ENCODE measurements around the gene RNF113B.

RNF113B gene

GRCh38 chr13:98133946-98134345, 43.1 kb downstream of the RNF113B start:
- no peak for TF ChIP-seq CTCF (IDR thresholded peaks at IDR 0.05; ENCODE audit: low read length, missing control alignments)
- no peak for DNase-seq (ENCODE audit: low read depth)
- no peak overlapping the region for H3K4me3 ChIP-seq (replicated peaks; ENCODE audit: low read depth, low read length)

GRCh38 chr13:98129059-98129746, 47.9 kb downstream of the RNF113B start:
- peak; percentile 23 for DNase-seq (ENCODE audit: low read depth)
- TF ChIP-seq CTCF (IDR thresholded peaks at IDR 0.05; ENCODE audit: low read length, missing control alignments) = no peak
- no peak overlapping the region for H3K4me3 ChIP-seq (replicated peaks; ENCODE audit: low read depth, low read length)
